Urinary bladder (tissue), 4 donors: Measurements from ENCODE around the gene AGPAT3. TPM values are rescaled to one million over a fixed set of nuclear protein-coding genes. Genes with fewer than 3 reads are reported as not detected.

ENCODE experiments used
- DNase-seq: peaks from one replicate; pipeline ENCODE4 v3.0.0-alpha.2; 2015; ENCODE audit errors: extremely low spot score
- H3K27ac ChIP-seq: one replicate; pipeline ENCODE4 v1.5.1; 2013; ENCODE audit warnings: low read depth, mild to moderate bottlenecking, moderate library complexity
- H3K36me3 ChIP-seq: one replicate; pipeline ENCODE4 v1.6.1; 2013; ENCODE audit warnings: mild to moderate bottlenecking, moderate library complexity; ENCODE audit not compliant: insufficient read depth
- H3K4me1 ChIP-seq: one replicate; pipeline ENCODE4 v1.6.1; 2013; ENCODE audit warnings: mild to moderate bottlenecking, moderate library complexity; ENCODE audit not compliant: insufficient read depth
- H3K4me3 ChIP-seq: one replicate; pipeline ENCODE4 v1.5.1; 2013; ENCODE audit warnings: low read depth, low read length
- WGBS: extraction: QIAGEN DNeasy Blood & Tissue Kit; methylation state at CpG from one replicate; pipeline ENCODE4 v1.1.7; 2013; 5-methylcytosine and 5-hydroxymethylcytosine counted together
- polyA plus RNA-seq: library from polyadenylated mRNA; stranded (reverse); fragments of 200-250 nt; gene quantifications from one replicate; pipeline ENCODE4 v1.2.3, GENCODE V29; 2013
- total RNA-seq: library from RNA; depleted of rRNA; stranded (reverse); fragments of >200 nt; gene quantifications from one replicate; pipeline ENCODE4 v1.2.3, GENCODE V29; 2014
- donor health status: healthy with polysubstance abuse.
- donor health status: healthy.

AGPAT3 gene
- total and polyA plus RNA-seq, 2 donors: 19.5 to 25.1 TPM

DNA sequence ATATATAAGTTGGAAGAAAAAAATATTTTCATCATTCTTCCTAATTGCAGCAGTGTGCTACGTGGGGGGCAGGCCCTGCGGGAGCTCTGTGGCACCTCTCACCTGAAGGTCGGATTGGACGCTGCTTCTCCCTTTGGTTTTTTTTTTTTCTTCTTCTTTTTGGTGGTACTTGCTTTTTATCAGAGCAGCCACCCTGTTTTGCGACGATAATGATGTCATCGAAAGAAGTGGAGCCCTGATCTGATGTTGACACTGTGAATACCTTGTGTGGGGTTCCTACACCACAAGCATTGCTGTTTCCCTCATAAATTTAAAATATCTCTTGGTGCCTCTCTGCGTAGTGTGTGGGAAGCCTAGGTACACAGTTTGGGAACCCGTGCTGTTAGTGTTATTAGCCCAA is 152.6 kb downstream of the AGPAT3 start:
- Histone ChIP-seq H3K4me1 (no peaks in the 10 kb centered on the region), H3K36me3 (no peaks in the 10 kb centered on the region), H3K27ac (no peak overlapping the region), H3K4me3 (no peak overlapping the region)
- WGBS: 91% methylated on average over 9 of the region's 9 CpGs
- DNase-seq: no peak

DNA sequence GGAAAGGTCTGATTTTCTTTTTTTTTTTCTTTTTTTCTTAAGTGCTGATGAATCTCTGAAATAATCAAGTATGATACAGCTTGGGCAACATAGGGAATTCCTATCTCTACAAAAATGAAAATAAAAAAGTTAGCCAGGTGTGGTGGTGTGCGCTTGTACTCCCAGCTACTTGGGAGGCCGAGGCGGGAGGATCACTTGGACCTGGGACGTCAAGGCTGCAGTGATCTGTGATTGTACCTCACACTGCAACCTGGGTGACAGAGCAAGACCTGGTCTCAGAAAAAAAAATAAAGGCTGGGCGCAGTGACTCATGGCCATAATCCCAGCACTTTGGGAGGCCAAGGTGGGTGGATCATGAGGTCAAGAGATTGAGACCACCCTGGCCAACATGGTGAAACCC is 153.1 kb downstream of the AGPAT3 start:
- Histone ChIP-seq H3K4me3 (no peak overlapping the region), H3K36me3 (no peaks in the 10 kb centered on the region), H3K27ac (no peak overlapping the region), H3K4me1 (no peaks in the 10 kb centered on the region)
- 97% methylated on average over 5 of the region's 5 CpGs for WGBS
- no peak for DNase-seq

DNA sequence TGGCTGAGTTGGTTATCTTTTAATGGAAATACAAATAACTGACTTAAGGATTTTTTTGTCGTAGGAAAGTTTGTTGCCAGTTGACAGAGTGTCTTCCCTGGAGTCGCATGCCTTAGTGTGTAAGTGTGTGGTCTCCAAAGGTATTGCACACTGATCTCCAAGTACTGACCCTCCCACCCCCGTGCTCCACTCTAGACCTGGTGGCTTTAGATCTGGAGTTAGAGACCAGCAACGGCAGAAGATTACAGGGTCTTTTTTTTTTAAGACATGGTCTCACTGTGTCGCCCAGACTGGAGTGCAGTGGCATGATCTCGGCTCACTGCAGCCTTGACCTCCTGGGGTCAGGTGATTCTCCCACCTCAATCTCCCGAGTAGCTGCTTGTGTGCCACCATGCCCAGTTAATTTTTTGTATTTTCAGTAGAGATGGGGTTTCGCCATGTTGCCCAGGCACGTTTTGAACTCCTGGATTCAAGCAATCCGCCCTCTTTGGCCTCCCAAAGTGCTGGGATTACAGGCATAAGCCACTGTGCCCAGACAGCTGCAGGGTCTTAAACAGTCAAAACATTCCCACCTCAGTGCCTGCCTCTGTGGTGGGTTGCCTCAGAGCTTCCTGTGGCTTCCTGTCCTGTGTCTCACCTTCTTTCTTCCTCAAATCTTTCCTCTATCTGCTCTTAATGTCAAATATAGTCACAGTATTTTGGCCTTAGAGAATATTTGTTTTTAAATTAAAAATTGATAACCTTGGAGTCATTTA is 154.0 kb downstream of the AGPAT3 start:
- Histone ChIP-seq H3K4me3 (no peak overlapping the region), H3K27ac (no peak overlapping the region), H3K36me3 (no peaks in the 10 kb centered on the region), H3K4me1 (no peaks in the 10 kb centered on the region)
- DNase-seq: no peak
- 81% methylated on average over 10 of the region's 10 CpGs for WGBS

DNA sequence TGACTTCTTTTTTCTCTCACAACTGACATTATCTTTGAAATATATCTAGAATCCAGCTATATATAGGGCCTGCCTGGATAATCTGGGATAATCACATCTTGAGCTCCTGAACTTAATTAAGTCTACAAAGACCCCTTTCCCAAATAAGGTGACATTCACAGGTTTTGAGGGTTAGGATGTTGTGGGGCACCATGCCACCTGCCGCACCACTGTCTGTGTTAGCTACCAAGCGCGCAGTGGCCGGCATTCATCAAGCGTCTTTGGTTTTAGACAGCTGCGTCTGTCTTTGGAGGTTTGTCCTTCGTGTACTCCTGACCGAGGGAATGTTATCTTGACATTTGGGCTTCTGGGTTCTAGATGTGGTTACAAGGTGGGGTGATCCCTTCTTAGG is 154.5 kb downstream of the AGPAT3 start:
- H3K27ac ChIP-seq: no peak overlapping the region
- H3K4me1 ChIP-seq: no peaks in the 10 kb centered on the region
- WGBS: 93% methylated on average over 8 of the region's 8 CpGs

DNA sequence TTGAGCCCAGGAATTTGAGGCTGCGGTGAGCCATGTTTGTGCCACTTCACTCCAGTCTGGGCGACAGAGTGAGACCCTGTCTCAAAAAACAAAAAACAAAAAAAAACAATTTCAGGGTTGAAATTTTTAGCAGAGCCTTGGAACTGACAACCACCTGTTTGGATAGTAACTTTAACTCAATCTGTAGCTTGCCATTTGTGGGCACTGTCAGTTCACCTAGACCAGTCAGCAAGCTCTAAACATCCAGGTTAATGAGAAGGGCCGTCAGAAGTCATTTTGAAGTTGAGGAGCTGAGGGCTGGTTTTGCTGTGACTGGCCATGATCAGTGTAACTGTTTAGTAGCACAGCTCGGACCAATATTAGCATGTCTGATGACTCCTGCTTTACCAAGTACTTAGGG is 155.5 kb downstream of the AGPAT3 start:
- no peaks in the 10 kb centered on the region for H3K4me1 ChIP-seq
- no peak for DNase-seq
- 87% methylated on average over 4 of the region's 4 CpGs for WGBS
- no peak overlapping the region for H3K4me3 ChIP-seq
- no peak overlapping the region for H3K27ac ChIP-seq
- no peaks in the 10 kb centered on the region for H3K36me3 ChIP-seq

More for the DNA sequence above, 154.5 kb downstream of the AGPAT3 start:
- no peak overlapping the region for H3K4me3 ChIP-seq
- no peak for DNase-seq
- H3K36me3 ChIP-seq: no peaks in the 10 kb centered on the region

DNA sequence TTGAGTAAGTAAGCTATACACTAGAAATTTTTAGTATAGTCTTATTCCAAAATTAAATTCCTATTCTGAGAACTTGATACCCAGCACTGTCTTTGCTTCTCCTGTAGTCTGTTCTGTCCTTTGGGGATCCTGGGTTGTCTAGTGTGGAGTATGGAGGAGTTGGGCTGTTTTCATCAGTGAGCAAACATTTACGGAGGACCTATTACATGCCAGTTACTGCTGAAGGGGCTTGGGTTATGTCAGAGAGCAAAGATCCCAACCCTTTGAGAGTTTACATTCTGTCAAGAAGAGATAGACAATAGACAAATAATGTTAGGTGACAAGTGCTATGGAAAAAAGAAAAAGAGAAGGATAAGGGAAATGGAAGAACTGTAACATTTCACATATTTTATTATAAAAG is 156.0 kb downstream of the AGPAT3 start:
- H3K27ac ChIP-seq: no peak overlapping the region
- H3K4me1 ChIP-seq: no peaks in the 10 kb centered on the region
- DNase-seq: no peak
- H3K4me3 ChIP-seq: no peak overlapping the region
- WGBS: 78% methylated on average over 1 of the region's 1 CpG
- H3K36me3 ChIP-seq: no peaks in the 10 kb centered on the region

DNA sequence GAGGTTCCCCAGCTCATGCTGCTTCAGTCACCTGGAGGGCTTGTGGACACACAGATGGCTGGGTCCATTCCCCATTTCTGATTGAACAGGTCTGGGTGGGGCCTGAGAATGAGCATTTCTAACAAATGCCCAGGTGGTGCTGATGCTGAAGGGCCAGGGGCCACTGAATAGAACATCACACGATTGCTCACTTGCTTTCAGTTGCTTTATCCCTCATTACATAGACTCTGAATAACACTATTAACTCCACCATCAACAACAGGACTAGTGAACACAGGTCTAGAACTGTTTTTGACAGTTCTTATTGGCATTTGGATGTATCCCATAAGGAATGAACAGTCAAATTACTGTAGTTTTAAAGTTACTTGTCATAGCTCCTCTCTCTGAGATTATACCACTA is 159.2 kb downstream of the AGPAT3 start:
- Histone ChIP-seq H3K36me3 (no peaks in the 10 kb centered on the region), H3K27ac (no peak overlapping the region), H3K4me1 (peaks cover 3% of the 10 kb centered on the region), H3K4me3 (no peak overlapping the region)
- no peak for DNase-seq
- 75% methylated on average over 1 of the region's 1 CpG for WGBS

DNA sequence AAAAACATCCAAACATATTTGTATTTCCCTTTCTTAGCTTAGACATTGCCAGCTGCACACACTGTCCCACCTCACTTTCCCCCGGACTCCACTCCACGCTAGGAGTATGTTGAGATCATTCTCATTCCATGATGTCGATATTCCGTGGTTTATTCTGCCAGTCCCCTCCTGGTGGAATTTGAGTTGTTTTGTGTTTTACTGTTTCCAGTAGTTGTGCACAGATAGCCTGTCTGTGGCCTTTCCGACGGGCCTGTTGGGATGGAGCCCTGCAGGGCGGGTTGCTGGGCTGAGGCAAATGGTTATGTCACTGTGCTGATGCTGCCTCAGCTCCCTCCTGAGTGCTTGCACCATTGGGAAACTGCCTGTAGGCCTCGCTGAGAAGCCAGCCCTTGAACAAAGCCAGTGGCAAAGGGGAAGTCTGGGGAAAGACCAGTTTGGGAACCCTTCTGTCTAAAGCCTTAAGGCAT is 159.9 kb downstream of the AGPAT3 start:
- Histone ChIP-seq H3K36me3 (no peaks in the 10 kb centered on the region), H3K27ac (no peak overlapping the region), H3K4me1 (peaks cover 3% of the 10 kb centered on the region), H3K4me3 (no peak overlapping the region)
- no peak for DNase-seq
- 43% methylated on average over 8 of the region's 8 CpGs for WGBS

DNA sequence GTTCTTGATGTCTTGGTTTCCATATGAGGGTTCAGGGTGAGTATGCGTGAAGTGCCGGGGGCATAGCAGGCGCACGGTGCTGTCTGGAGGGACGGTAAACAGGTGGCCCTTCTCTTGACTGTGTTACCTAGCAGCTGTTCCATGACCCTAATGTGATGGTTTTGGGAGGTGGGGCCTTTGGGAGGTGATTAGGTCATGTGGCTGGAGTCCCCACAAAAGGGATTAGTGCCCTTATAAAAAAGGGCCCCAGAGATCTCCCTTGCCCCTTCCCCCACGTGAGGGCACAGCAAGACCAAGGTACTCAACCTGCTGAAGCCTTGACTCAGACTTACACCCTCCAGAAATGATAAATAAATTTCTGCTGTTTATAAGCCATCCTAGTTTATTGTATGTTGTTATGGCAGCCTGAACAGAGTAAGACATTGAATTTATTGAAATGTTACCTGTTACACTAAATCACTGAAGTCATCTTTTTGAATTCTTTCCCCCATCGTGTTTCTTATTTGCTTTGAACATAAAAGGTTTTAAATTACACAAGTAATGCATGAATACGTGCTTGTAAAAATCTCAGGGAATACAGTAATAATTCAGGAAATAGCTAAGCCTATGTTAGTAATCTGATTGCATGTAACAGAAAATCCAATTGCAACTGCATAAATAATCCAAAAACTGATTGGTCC is 162.7 kb downstream of the AGPAT3 start:
- Histone ChIP-seq H3K27ac (no peak overlapping the region), H3K4me1 (peaks cover 3% of the 10 kb centered on the region), H3K36me3 (peaks cover 2% of the 10 kb centered on the region), H3K4me3 (no peak overlapping the region)
- 90% methylated on average over 8 of the region's 8 CpGs for WGBS
- DNase-seq: no peak

DNA sequence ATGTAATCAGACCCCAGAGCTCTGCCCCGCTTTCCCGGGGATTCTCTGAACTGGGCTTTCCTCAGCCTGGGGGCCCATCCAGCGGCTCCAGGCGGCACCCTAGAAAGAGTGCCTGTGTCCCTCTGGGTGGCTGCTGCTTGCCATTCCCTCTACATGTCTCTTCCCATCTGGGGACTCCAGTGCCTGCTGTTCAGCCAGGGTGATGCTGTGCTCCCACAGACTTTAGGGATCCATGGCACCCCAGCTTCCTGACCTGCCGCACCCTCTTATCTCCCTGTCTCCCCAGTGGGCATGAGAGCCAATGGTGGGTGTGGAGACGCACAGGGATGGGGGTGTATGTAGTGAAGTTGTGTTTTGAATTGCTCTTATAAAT is 163.2 kb downstream of the AGPAT3 start:
- 88% methylated on average over 6 of the region's 6 CpGs for WGBS

DNA sequence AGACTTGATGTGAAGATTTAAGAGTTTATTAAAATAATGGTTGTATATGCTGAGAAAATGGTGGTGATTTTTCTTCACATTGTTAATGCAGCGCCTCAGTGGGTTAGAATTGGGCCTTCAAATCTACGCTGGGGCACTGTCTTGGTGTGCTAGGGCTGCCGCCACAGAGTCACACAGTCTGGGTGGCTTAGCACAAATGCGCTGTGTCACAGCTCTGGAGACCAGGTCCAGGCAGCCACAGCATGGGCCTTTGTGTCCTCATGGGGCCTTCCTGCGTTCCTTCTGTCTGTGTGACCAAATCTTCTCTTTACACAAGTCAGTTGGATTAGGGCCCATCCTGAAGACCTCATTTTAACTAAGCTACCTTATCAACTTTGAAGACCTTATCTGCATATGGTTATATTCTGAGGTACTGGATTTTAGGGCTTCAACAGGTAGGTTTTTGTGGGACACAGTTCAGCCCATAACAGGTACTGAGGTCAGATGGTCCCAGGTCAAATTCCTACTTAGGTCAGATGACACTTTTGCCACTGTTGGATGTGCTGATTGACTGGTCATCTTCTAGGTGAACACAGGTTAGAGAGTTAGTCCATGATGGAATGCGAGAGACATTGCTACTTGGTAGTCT is 164.6 kb downstream of the AGPAT3 start:
- no peak for DNase-seq
- whole genome bisulfite sequencing: over 99% methylated on average over 6 of the region's 6 CpGs
- Histone ChIP-seq H3K27ac (no peak overlapping the region), H3K4me1 (peaks cover 3% of the 10 kb centered on the region), H3K36me3 (peaks cover 4% of the 10 kb centered on the region), H3K4me3 (no peak overlapping the region)

More for the DNA sequence above, 163.2 kb downstream of the AGPAT3 start:
- no peak overlapping the region for H3K4me3 ChIP-seq
- H3K27ac ChIP-seq: no peak overlapping the region
- no peak for DNase-seq
- peaks cover 3% of the 10 kb centered on the region for H3K4me1 ChIP-seq
- H3K36me3 ChIP-seq: peaks cover 4% of the 10 kb centered on the region

DNA sequence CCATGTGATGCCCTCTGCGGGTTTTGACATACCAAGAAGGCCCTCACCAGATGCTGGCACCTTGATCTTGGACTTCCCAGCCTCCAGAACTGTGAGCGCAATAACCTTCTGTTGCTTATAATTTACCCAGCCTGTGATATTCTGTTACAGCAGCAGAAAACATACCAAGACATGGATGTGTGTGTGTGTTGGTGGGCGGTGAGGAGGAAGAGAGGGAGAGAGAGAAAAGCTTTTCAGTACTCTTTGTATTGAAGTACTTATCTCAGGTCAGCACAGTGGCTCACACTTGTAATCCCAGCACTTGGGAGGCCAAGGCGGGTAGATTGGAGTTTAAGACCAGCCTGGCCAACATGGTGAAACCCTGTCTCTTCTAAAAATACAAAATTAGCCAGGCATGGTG is 170.2 kb downstream of the AGPAT3 start:
- H3K4me3 ChIP-seq: no peak overlapping the region
- no peaks in the 10 kb centered on the region for H3K4me1 ChIP-seq
- H3K36me3 ChIP-seq: peaks cover 8% of the 10 kb centered on the region
- 94% methylated on average over 4 of the region's 4 CpGs for WGBS
- no peak overlapping the region for H3K27ac ChIP-seq
- DNase-seq: no peak
